CD14-positive monocyte (primary cell): Measurements from ENCODE around the gene SLC4A11. TPM values are rescaled to one million over a fixed set of nuclear protein-coding genes. Genes with fewer than 3 reads are reported as not detected.

Source experiments
- DNase-seq, 3 donors: peaks; one replicate each; pipeline ENCODE4 v3.0.0-alpha.2; 2011 to 2022
- H2AFZ ChIP-seq: 2 replicates; pipeline ENCODE4 v1.6.0; 2012; ENCODE audit warnings: mild to moderate bottlenecking, low read depth, low read length, inconsistent platforms; ENCODE audit not compliant: insufficient read depth, poor library complexity, severe bottlenecking
- H3K27ac ChIP-seq, 2 donors: 1 replicate in 1 of 2; 2 replicates in 1 of 2; pipeline ENCODE4 v1.5.1; 2012 to 2013; ENCODE audit warnings: low read length in 2 of 2, control low read depth in 1 of 2, inconsistent platforms in 1 of 2, low read depth in 1 of 2, mild to moderate bottlenecking in 1 of 2
- H3K27me3 ChIP-seq, 2 donors: one replicate each; pipeline versions ENCODE4 v1.6.0 to v1.6.1; 2011 to 2013; ENCODE audit warnings: low read length in 2 of 2; ENCODE audit not compliant: control insufficient read depth in 2 of 2, insufficient read depth in 2 of 2
- H3K36me3 ChIP-seq, 2 donors: replicated peaks in 1 of 2; 1 replicate in 1 of 2; 2 replicates in 1 of 2; pipeline versions ENCODE4 v1.5.1 to v1.6.1; 2012 to 2013; ENCODE audit warnings: low read length in 2 of 2, control low read depth in 1 of 2, inconsistent platforms in 1 of 2, mild to moderate bottlenecking in 1 of 2; ENCODE audit not compliant: insufficient read depth in 2 of 2, control insufficient read depth in 1 of 2
- H3K4me1 ChIP-seq, 2 donors: 1 replicate in 1 of 2; 2 replicates in 1 of 2; pipeline versions ENCODE4 v1.5.1 to v1.6.1; 2012 to 2013; ENCODE audit warnings: low read length in 2 of 2, control low read depth in 1 of 2, inconsistent platforms in 1 of 2, mild to moderate bottlenecking in 1 of 2, moderate library complexity in 1 of 2; ENCODE audit not compliant: insufficient read depth in 2 of 2, control insufficient read depth in 1 of 2
- H3K4me2 ChIP-seq: replicated peaks from 2 replicates; pipeline ENCODE3; 2012; ENCODE audit warnings: low read length, moderate library complexity, mild to moderate bottlenecking; ENCODE audit not compliant: poor library complexity, severe bottlenecking; ENCODE audit errors: extremely low read depth
- H3K4me3 ChIP-seq, 3 experiments: fragments of 200-600 bp in 1 of 3; sonication (generic) in 1 of 3; replicated peaks in 1 of 3; 1 replicate in 2 of 3; 2 replicates in 1 of 3; pipeline ENCODE4 v1.5.1; 2011 to 2013; ENCODE audit warnings: low read length in 3 of 3, mild to moderate bottlenecking in 3 of 3, control low read depth in 2 of 3, low read depth in 2 of 3, inconsistent platforms in 1 of 3, moderate library complexity in 1 of 3
- H3K79me2 ChIP-seq: 2 replicates; pipeline ENCODE4 v1.6.0; 2012; ENCODE audit warnings: mild to moderate bottlenecking, control low read depth, inconsistent platforms, low read length, moderate library complexity; ENCODE audit not compliant: insufficient read depth
- H3K9ac ChIP-seq: 2 replicates; pipeline ENCODE4 v1.6.0; 2017; ENCODE audit warnings: low read length, mild to moderate bottlenecking; ENCODE audit not compliant: insufficient read depth, poor library complexity, severe bottlenecking
- H3K9me3 ChIP-seq, 2 donors: replicated peaks in 1 of 2; 1 replicate in 1 of 2; 2 replicates in 1 of 2; pipeline versions ENCODE4 v1.5.1 to v1.6.1; 2012 to 2013; ENCODE audit warnings: low read length in 2 of 2, control low read depth in 1 of 2; ENCODE audit not compliant: control insufficient read depth in 1 of 2, insufficient read depth in 1 of 2
- H4K20me1 ChIP-seq: 2 replicates; pipeline ENCODE4 v1.6.0; 2012; ENCODE audit warnings: mild to moderate bottlenecking, low read length, control low read depth, moderate library complexity; ENCODE audit not compliant: insufficient read depth
- H3K27ac Mint-ChIP-seq, 7 donors: one replicate each; pipeline ENCODE4 v1.8.0; 2020; ENCODE audit warnings: mild to moderate bottlenecking in 7 of 7, mixed read lengths in 7 of 7, moderate library complexity in 6 of 7, inconsistent platforms in 2 of 7
- H3K27me3 Mint-ChIP-seq, 3 donors: one replicate each; pipeline ENCODE4 v1.8.0; 2021 to 2022; ENCODE audit warnings: low read depth in 3 of 3, mild to moderate bottlenecking in 3 of 3, mixed read lengths in 3 of 3, moderate library complexity in 3 of 3, inconsistent platforms in 1 of 3
- H3K36me3 Mint-ChIP-seq, 2 donors: one replicate each; pipeline ENCODE4 v1.8.0; 2020; ENCODE audit warnings: mixed read lengths in 2 of 2, inconsistent platforms in 1 of 2, mild to moderate bottlenecking in 1 of 2
- H3K4me1 Mint-ChIP-seq: one replicate; pipeline ENCODE4 v1.8.0; 2020; ENCODE audit warnings: mild to moderate bottlenecking, mixed read lengths
- H3K4me3 Mint-ChIP-seq, 2 donors: one replicate each; pipeline ENCODE4 v1.8.0; 2020; ENCODE audit warnings: mild to moderate bottlenecking in 2 of 2, mixed read lengths in 2 of 2, moderate library complexity in 1 of 2
- H3K9me3 Mint-ChIP-seq, 7 donors: one replicate each; pipeline ENCODE4 v1.8.0; 2020 to 2022; ENCODE audit warnings: mixed read lengths in 7 of 7, mild to moderate bottlenecking in 6 of 7, moderate library complexity in 6 of 7, inconsistent platforms in 2 of 7
- CTCF ChIP-seq: fragments of 200-600 bp; IDR thresholded peaks from one replicate; pipeline ENCODE4 v1.8.0; 2022; ENCODE audit warnings: antibody characterized with exemption, mild to moderate bottlenecking
- WGBS: methylation state at CpG from one replicate; pipeline ENCODE4 v1.1.5; 2013; ENCODE audit warnings: missing lambda C conversion rate; ENCODE audit not compliant: insufficient coverage; 5-methylcytosine and 5-hydroxymethylcytosine counted together
- intact Hi-C, 2 donors: fragments of 100-400 bp; cut with micrococcal nuclease; formaldehyde crosslinking; loops; one replicate each; pipeline versions ENCODE4 v1.15.0 to v1.15.1; 2023
- polyA plus RNA-seq, 3 donors: library from polyadenylated mRNA; depleted of rRNA in 1 of 3; unstranded in 2 of 3; stranded (reverse) in 1 of 3; fragments of 300-500 nt in 2 of 3; fragments of >200 nt in 1 of 3; fragmentation: Illumina TruSeq in 2 of 3; gene quantifications; 1 replicate in 2 of 3; 2 replicates in 1 of 3; pipeline ENCODE4 v1.2.3, GENCODE V29; 2012 to 2021

SLC4A11 gene
- polyA plus RNA-seq, 3 donors, result 0.11 to 0.33 TPM; not detected in 1

GRCh38 chr20:3224681-3225421, 14.1 kb downstream of the SLC4A11 start:
- WGBS, result 94% methylated on average over 3 of the region's 8 CpGs
- H3K4me2 ChIP-seq, result no peak overlapping the region
- no peak overlapping the region for H3K9ac ChIP-seq
- intact Hi-C loops, result no loop called here
- H3K27me3 Mint-ChIP-seq, result peaks cover 0 to 3% (median 0%) of the 10 kb centered on the region in 3 donors
- H3K79me2 ChIP-seq, result no peaks in the 10 kb centered on the region
- DNase-seq, result no peak
- peaks cover 0 to 6% of the 10 kb centered on the region in 2 donors for H3K4me1 ChIP-seq
- H3K9me3 Mint-ChIP-seq, result no peaks in the 10 kb centered on the region
- H4K20me1 ChIP-seq, result no peaks in the 10 kb centered on the region
- peaks cover 5% of the 10 kb centered on the region for H3K4me1 Mint-ChIP-seq
- peaks cover 42 to 57% of the 10 kb centered on the region in 2 donors for H3K36me3 Mint-ChIP-seq
- H3K27me3 ChIP-seq, result no peaks in the 10 kb centered on the region
- H2AFZ ChIP-seq, result no peak overlapping the region
- no peak overlapping the region for H3K4me3 Mint-ChIP-seq
- H3K36me3 ChIP-seq, result peaks cover 31 to 48% of the 10 kb centered on the region in 2 donors
- no peak for TF ChIP-seq CTCF
- no peak overlapping the region for H3K4me3 ChIP-seq
- no peak overlapping the region for H3K27ac ChIP-seq
- no peak overlapping the region for H3K27ac Mint-ChIP-seq
- no peaks in the 10 kb centered on the region for H3K9me3 ChIP-seq

GRCh38 chr20:3223994-3224680, 14.9 kb downstream of the SLC4A11 start:
- H3K4me3 Mint-ChIP-seq, result no peak overlapping the region
- H3K9me3 Mint-ChIP-seq, result no peaks in the 10 kb centered on the region
- no peak for DNase-seq
- H3K4me1 Mint-ChIP-seq, result peaks cover 5% of the 10 kb centered on the region
- no peak overlapping the region for H3K4me3 ChIP-seq
- peaks cover 0 to 6% of the 10 kb centered on the region in 2 donors for H3K4me1 ChIP-seq
- H4K20me1 ChIP-seq, result no peaks in the 10 kb centered on the region
- H2AFZ ChIP-seq, result no peak overlapping the region
- no peak overlapping the region for H3K27ac ChIP-seq
- peaks cover 0 to 3% (median 0%) of the 10 kb centered on the region in 3 donors for H3K27me3 Mint-ChIP-seq
- H3K27ac Mint-ChIP-seq, result no peak overlapping the region
- H3K36me3 Mint-ChIP-seq, result peaks cover 45 to 65% of the 10 kb centered on the region in 2 donors
- intact Hi-C loops, result no loop called here
- no peaks in the 10 kb centered on the region for H3K27me3 ChIP-seq
- WGBS, result 93% methylated on average over 18 of the region's 20 CpGs
- no peak overlapping the region for H3K4me2 ChIP-seq
- no peaks in the 10 kb centered on the region for H3K79me2 ChIP-seq
- H3K36me3 ChIP-seq, result peaks cover 31 to 55% of the 10 kb centered on the region in 2 donors
- TF ChIP-seq CTCF, result no peak
- H3K9me3 ChIP-seq, result no peaks in the 10 kb centered on the region
- H3K9ac ChIP-seq, result no peak overlapping the region
